ENCODE measurements around the gene FAF1.
"Not testable (repeated sequence)": the region's sequence is repeated elsewhere in the genome, so short reads cannot be mapped to it uniquely, and the experiment has no call there.

FAF1 gene

GRCh38 chr1:50959913-50960844 lies at the start of gene FAF1:
TSS of gene FAF1 (minus strand) at chr1:50960267. CDS start at chr1:50959811, 456 bp downstream.
- peak; percentile 95 for DNase-seq (ENCODE audit: low read depth in 2 of 2, low spot score in 1 of 2)

DNA sequence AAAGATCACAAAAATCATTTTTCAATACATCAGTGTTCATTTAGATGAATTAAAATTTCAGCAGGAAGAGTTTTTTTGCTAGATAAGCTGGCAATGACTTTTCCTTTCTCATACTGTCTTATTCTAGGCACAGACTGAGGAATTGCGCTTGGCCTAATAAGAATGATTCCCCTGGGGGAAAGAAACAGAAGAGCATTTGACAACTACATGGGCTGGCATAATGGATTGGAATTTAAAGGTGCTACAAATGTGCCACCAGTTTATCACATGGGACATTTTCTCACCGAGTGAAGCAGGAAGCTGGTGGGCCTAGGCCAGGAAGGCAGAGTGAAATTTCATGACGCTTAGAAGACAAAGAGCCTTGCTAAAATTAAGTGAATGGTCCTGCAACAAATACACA lies 49.3 kb upstream of the FAF1 start:
- DNase-seq (ENCODE audit: low read depth in 2 of 2, low spot score in 1 of 2), result no peak

DNA sequence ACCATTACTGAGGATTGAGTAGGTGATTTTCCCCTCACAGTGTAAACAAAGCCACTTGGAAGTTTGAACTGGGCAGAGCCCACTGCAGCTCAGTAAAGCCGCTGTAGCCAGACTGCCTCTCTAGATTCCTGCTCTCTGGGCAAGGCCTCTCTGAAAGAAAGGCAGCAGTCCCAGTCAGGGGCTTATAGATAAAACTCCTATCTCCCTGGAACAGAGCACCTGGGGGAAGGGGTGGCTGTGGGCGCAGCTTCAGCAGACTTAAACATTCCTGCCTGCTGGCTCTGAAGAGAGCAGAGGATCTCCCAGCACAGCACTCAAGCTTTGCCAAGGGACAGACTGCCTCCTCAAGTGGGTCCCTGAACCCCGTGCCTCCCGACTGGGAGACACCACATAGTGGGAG lies 45.5 kb upstream of the FAF1 start:
- not testable (repeated sequence) for DNase-seq (ENCODE audit: low read depth in 2 of 2, low spot score in 1 of 2)

DNA sequence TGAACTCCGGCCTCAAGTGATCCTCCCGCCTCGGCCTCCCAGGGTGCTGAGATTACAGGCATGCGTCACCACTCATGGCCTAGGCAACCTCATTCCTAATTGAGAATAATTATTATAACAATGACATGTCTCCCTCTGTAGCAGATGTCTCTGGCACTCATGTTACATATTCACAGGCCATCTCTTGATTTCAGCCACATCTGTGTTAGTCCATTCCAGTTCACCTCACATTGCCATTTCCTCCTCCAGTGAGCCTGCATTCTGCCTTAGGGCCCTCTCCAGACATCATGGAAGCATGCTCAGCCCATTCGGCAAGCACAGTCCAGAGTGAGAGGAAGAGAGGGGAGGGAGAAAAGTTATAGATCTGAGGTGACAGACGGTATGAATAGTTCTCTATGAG lies 42.4 kb upstream of the FAF1 start:
- no peak for DNase-seq (ENCODE audit: low read depth in 2 of 2, low spot score in 1 of 2)

DNA sequence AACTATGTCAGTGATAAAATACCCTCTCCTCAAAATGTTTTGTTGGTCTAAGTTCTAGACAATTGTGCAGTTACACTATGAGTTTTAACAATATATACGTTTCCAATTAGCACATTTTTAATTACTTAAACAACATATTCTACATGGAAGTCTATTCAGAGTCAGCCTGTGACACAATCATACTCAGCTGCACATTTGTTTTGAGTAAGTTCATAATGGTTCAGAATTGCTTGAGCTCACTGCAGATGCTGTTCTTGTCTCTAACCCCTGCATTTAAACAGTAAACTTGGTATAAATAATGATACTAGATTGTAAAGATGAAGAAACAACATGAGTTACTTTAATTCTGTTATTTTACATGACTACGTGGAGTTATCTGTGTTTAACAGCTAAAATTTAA lies 40.6 kb upstream of the FAF1 start:
- no peak for DNase-seq (ENCODE audit: low read depth in 2 of 2, low spot score in 1 of 2)

- DNase-seq (ENCODE audit: low read depth in 2 of 2, low spot score in 1 of 2), result no peak
Measured at GRCh38 chr1:51000160-51000559, 40.1 kb upstream of the FAF1 start.

- not testable (repeated sequence) for DNase-seq (ENCODE audit: low read depth in 2 of 2, low spot score in 1 of 2)
Measured at GRCh38 chr1:50999375-50999774, 39.3 kb upstream of the FAF1 start.

DNA sequence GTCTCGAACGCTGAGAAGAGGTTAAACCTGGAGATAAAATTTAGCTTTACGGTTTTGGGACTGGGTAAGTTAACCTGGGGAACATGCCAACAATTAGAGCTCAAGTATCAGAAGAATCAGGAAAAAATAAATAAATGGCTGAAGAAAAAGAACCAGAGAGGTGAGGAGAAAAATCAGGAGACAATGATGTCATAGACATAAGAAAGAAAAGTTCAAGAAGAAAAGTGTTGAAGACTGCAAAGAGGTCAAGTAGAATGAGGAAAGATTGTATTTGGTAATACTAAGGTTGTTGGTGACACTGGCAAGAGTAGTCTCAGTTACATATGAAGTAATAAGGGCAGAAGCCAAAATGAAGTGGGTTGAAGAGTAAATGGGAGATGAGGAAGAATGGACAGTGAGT lies 36.0 kb upstream of the FAF1 start:
- no peak for DNase-seq (ENCODE audit: low read depth in 2 of 2, low spot score in 1 of 2)

GRCh38 chr1:50995651-50996050 lies 35.6 kb upstream of the FAF1 start:
- no peak for DNase-seq (ENCODE audit: low read depth in 2 of 2, low spot score in 1 of 2)

- no peak for DNase-seq (ENCODE audit: low read depth in 2 of 2, low spot score in 1 of 2)
Measured at GRCh38 chr1:50994997-50995396, 34.9 kb upstream of the FAF1 start.

GRCh38 chr1:50993645-50994044 lies 33.6 kb upstream of the FAF1 start:
- DNase-seq (ENCODE audit: low read depth in 2 of 2, low spot score in 1 of 2), result no peak

DNA sequence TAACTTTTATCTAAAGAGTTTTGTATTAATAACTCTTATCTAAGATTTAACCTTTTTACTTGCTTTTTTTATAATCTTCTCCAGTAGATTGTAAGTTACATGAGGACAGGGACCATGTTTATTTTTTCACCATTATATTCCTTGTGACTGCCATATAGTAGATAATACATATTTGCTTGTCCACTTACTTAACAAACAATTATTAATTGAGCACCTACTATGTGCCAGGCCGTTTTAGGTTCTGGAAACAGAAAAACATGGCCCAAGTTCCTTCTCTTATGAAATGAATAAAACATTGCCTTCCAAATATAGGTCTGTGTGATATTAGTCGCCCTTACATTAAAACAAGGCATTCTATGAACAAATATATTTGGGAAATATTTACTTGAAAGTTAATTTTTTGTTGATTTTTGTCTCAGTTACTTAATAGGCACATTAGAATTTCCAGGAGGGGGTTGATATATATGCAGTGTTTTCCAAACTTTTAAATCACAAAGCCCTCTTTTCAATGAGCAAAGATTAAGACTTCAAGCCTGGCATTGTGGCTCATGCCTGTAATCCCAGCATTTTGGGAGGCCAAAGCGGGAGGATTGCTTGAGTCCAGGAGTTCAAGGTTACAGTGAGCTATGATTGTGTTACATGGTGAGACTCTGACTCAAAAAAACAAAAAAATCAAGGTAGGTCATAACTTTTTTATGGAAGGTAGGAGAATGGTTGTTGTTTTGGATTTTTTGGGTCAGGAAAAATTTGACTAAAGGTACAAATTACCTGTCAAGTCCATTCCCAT lies 32.7 kb upstream of the FAF1 start:
- no peak for DNase-seq (ENCODE audit: low read depth in 2 of 2, low spot score in 1 of 2)

DNA sequence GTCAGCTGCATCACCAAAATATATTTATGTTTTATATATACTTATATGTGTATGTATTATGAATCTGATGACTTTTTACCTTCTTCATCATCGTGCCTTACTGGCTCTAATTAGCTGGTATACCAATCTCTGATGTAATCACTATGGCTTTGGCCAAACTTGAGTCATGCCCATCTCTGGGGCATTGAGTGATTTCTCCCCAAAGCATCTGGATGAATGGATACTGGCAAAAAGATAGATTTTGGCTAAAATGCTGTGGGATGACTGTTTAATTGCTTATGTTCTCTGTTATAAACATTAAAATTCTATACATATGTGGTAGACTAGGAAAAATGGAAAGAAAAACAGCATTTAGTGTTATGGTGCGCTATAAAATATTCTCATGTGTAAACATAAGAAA lies 29.6 kb upstream of the FAF1 start:
- no peak for DNase-seq (ENCODE audit: low read depth in 2 of 2, low spot score in 1 of 2)

DNA sequence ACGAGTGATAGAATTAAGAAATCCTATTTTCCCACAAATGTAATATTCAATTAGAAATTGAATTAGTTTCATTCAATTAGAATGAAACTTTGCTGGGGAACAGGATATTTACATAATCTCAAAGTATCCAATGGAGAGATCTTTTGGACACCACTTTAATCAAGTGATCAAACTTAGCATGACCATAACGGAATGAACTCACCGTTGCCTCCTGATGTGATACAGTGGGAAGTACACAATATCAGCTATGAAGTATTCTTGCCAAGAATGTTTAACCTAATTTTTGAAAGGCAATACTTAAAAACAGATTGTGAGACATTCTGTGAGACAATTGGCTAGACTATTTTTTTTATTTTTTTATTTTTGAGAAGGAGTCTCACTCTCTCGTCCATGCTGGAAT lies 26.6 kb upstream of the FAF1 start:
- no peak for DNase-seq (ENCODE audit: low read depth in 2 of 2, low spot score in 1 of 2)

GRCh38 chr1:50985094-50985493 lies 25.0 kb upstream of the FAF1 start:
- DNase-seq (ENCODE audit: low read depth in 2 of 2, low spot score in 1 of 2), result no peak

GRCh38 chr1:50983219-50983802 lies 23.2 kb upstream of the FAF1 start:
- no peak for DNase-seq (ENCODE audit: low read depth in 2 of 2, low spot score in 1 of 2)

DNA sequence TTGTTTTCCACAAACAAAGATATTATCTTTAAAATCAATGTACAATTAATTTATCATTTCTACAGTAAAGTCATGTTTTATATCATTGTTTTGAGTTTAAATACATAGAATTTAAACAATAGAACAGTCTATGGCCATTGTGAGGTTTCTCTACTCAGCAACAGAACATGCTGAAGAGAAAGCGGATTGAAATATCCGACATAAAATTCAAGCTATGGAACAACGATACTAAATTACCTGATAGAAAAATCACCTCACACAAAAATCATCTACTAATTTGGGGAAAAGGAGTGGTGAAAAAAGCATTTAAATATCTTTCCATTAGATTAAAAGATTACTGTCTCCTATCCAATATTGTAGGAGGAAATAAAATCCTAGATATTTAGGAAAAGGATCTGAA lies 22.5 kb upstream of the FAF1 start:
- no peak for DNase-seq (ENCODE audit: low read depth in 2 of 2, low spot score in 1 of 2)

DNA sequence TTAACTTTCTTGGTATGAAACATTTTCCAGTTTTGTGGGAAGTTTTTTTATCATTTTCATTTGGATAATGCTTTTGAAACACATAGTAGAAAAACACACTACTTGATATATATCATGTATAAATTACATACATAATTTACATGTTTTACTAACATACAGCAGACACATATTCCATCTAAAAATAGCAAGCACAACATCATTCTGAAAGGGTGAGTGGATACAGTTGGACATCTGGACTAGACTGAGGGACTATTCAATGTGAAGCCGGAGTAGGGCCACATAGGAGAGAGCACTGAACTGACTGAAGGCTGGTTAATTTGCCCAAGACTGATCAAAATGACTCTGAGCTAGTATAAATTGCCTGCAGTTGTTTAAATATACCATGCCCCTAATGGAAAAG lies 21.7 kb upstream of the FAF1 start:
- no peak for DNase-seq (ENCODE audit: low read depth in 2 of 2, low spot score in 1 of 2)

DNA sequence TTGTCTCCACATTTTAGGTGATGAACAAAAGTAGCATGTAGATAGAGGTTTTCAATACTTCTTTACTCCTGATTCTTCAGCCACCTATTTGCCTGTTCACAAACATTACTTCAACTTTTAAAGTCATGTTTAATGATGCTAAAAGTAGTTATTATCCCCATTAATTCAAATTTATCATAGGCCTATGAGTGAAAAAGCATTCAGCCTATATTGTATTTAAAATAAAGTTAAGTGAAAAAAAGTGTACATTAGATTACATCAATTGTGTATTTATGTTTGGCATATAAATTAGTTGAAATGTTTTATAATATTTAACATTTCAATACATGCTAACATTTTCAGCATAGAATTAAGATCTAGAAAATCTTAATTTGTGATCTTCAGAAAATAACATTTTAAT lies 20.4 kb upstream of the FAF1 start:
- no peak for DNase-seq (ENCODE audit: low read depth in 2 of 2, low spot score in 1 of 2)

DNA sequence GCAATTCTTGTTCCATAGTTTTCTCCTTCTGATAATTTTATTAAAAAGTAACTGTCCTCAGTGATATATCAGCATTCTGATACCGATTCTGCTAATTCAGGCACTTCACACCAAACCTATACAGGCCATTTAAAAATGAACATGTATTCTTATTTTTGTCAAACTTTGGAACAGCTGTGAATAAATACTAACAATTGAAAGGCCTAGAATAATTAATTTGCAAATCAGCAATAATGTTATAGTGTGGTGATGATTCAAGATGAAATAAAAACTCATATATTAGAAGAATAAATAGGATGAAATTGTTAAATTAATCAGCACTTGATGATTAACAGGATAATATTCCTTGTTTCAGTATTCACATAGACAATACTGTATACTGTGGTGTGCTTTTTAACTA lies 19.9 kb upstream of the FAF1 start:
- no peak for DNase-seq (ENCODE audit: low read depth in 2 of 2, low spot score in 1 of 2)

- DNase-seq (ENCODE audit: low read depth in 2 of 2, low spot score in 1 of 2), result no peak
Measured at GRCh38 chr1:50978852-50979781, 19.1 kb upstream of the FAF1 start.

Measured in stimulated activated CD8-positive, alpha-beta memory T cell treated with anti-CD3 and anti-CD28 coated beads, Interleukin-4, amount 100 ng/mL, for 1 hour (primary cell).